Neural progenitor cell (in vitro differentiated cells): ENCODE results near the gene SRPK1.

Experiments used
- CTCF ChIP-seq: fragments of 200-600 bp; sonication (generic); IDR thresholded peaks from 2 replicates; pipeline ENCODE4 v1.5.1; 2017; ENCODE audit warnings: antibody characterized with exemption, mild to moderate bottlenecking
- EZH2phosphoT487 ChIP-seq: fragments of 200-600 bp; sonication (generic); IDR thresholded peaks from 2 replicates; pipeline ENCODE4 v1.6.1; 2017; ENCODE audit warnings: antibody characterized with exemption

GRCh38 chr6:35907750-35908149 is 13.1 kb downstream of the SRPK1 start:
- no peak for TF ChIP-seq CTCF
- no peak for TF ChIP-seq EZH2phosphoT487
